H9 (cell line): ENCODE measurements around the gene PDK2. TPM values are rescaled to one million over a fixed set of nuclear protein-coding genes. Genes with fewer than 3 reads are reported as not detected.

ENCODE experiments used
- DNase-seq: peaks from one replicate; pipeline ENCODE4 v3.0.0-alpha.2; 2017
- H2AFZ ChIP-seq: one replicate; pipeline ENCODE4 v1.6.1; 2013; ENCODE audit warnings: mild to moderate bottlenecking, low read length, control low read depth, moderate library complexity
- H2AK5ac ChIP-seq: 2 replicates; pipeline ENCODE4 v1.6.1; 2013; ENCODE audit warnings: low read length, control low read depth, mixed read lengths; ENCODE audit not compliant: insufficient read length
- H2BK120ac ChIP-seq: one replicate; pipeline ENCODE4 v1.6.1; 2013; ENCODE audit warnings: low read depth, mild to moderate bottlenecking, low read length, control low read depth, inconsistent platforms; ENCODE audit not compliant: poor library complexity, severe bottlenecking
- H2BK12ac ChIP-seq: 2 replicates; pipeline ENCODE4 v1.6.1; 2013; ENCODE audit warnings: low read length, control low read depth, mixed read lengths, low read depth; ENCODE audit not compliant: insufficient read length
- H2BK15ac ChIP-seq: 2 replicates; pipeline ENCODE4 v1.6.1; 2013; ENCODE audit warnings: low read depth, low read length, control low read depth
- H2BK20ac ChIP-seq: one replicate; pipeline ENCODE4 v1.6.1; 2013; ENCODE audit warnings: low read depth, mild to moderate bottlenecking, low read length, control low read depth, inconsistent platforms; ENCODE audit not compliant: poor library complexity, severe bottlenecking
- H2BK5ac ChIP-seq: 2 replicates; pipeline ENCODE4 v1.6.1; 2013; ENCODE audit warnings: low read length, control low read depth, mixed read lengths; ENCODE audit not compliant: insufficient read length
- H3K14ac ChIP-seq: 2 replicates; pipeline ENCODE4 v1.6.1; 2013; ENCODE audit warnings: low read length, control low read depth; ENCODE audit not compliant: insufficient read depth
- H3K18ac ChIP-seq: 2 replicates; pipeline ENCODE4 v1.6.1; 2013; ENCODE audit warnings: low read depth, mild to moderate bottlenecking, mixed read lengths, low read length, control low read depth; ENCODE audit not compliant: insufficient read length
- H3K23ac ChIP-seq: 2 replicates; pipeline ENCODE4 v1.6.1; 2013; ENCODE audit warnings: low read length, control low read depth, mixed read lengths, low read depth; ENCODE audit not compliant: insufficient read length
- H3K23me2 ChIP-seq: 2 replicates; pipeline ENCODE4 v1.6.1; 2013; ENCODE audit warnings: low read depth, mild to moderate bottlenecking, mixed read lengths, low read length, control low read depth; ENCODE audit not compliant: insufficient read length, poor library complexity, severe bottlenecking
- H3K27ac ChIP-seq: 2 replicates; pipeline ENCODE4 v1.5.1; 2013; ENCODE audit warnings: low read length, control low read depth, mixed read lengths, low read depth; ENCODE audit not compliant: insufficient read length
- H3K27me3 ChIP-seq: 2 replicates; pipeline ENCODE4 v1.6.1; 2013; ENCODE audit warnings: low read length, control low read depth, inconsistent platforms; ENCODE audit not compliant: insufficient read depth
- H3K4ac ChIP-seq: 2 replicates; pipeline ENCODE4 v1.6.1; 2013; ENCODE audit warnings: low read depth, mild to moderate bottlenecking, control low read depth, inconsistent platforms, low read length, moderate library complexity
- H3K4me1 ChIP-seq: 2 replicates; pipeline ENCODE4 v1.6.1; 2013; ENCODE audit warnings: low read length, control low read depth, inconsistent platforms; ENCODE audit not compliant: insufficient read depth
- H3K4me2 ChIP-seq: 2 replicates; pipeline ENCODE4 v1.6.1; 2013; ENCODE audit warnings: low read length, control low read depth, mixed read lengths; ENCODE audit not compliant: insufficient read length, insufficient read depth
- H3K56ac ChIP-seq: 2 replicates; pipeline ENCODE4 v1.6.1; 2013; ENCODE audit warnings: low read depth, mild to moderate bottlenecking, mixed read lengths, low read length, control low read depth; ENCODE audit not compliant: insufficient read length
- H3K79me1 ChIP-seq: 2 replicates; pipeline ENCODE4 v1.6.1; 2013; ENCODE audit warnings: low read depth, mild to moderate bottlenecking, moderate library complexity, low read length, control low read depth, inconsistent platforms; ENCODE audit not compliant: insufficient read depth, poor library complexity, severe bottlenecking
- H3K79me2 ChIP-seq: 2 replicates; pipeline ENCODE4 v1.6.1; 2013; ENCODE audit warnings: low read length, control low read depth, inconsistent platforms; ENCODE audit not compliant: insufficient read depth
- H3K9ac ChIP-seq: 2 replicates; pipeline ENCODE4 v1.6.1; 2013; ENCODE audit warnings: low read length, control low read depth, mixed read lengths; ENCODE audit not compliant: insufficient read length; ENCODE audit errors: extremely low read depth
- H3K9me3 ChIP-seq: one replicate; pipeline ENCODE4 v1.6.1; 2013; ENCODE audit warnings: low read depth, low read length, inconsistent platforms; ENCODE audit not compliant: control insufficient read depth
- H3T11ph ChIP-seq: one replicate; pipeline ENCODE4 v1.6.1; 2013; ENCODE audit warnings: mild to moderate bottlenecking, low read length, control low read depth, inconsistent platforms
- H4K20me1 ChIP-seq: one replicate; pipeline ENCODE4 v1.6.1; 2013; ENCODE audit not compliant: control insufficient read depth, insufficient read length, insufficient read depth
- H4K5ac ChIP-seq: 2 replicates; pipeline ENCODE4 v1.6.1; 2013; ENCODE audit warnings: low read depth, mild to moderate bottlenecking, mixed read lengths, low read length, control low read depth; ENCODE audit not compliant: insufficient read length
- H4K8ac ChIP-seq: replicated peaks from 2 replicates; pipeline ENCODE4 v1.6.1; 2013; ENCODE audit warnings: low read length, control low read depth, mixed read lengths, low read depth; ENCODE audit not compliant: insufficient read length
- H4K91ac ChIP-seq: 2 replicates; pipeline ENCODE4 v1.6.1; 2013; ENCODE audit warnings: low read depth, mild to moderate bottlenecking, moderate library complexity, mixed read lengths, low read length, control low read depth; ENCODE audit not compliant: insufficient read length
- H3K27ac Mint-ChIP-seq, 3 experiments: 2 replicates in 2 of 3; 3 replicates in 1 of 3; pipeline ENCODE4 v1.8.0; 2020 to 2021; ENCODE audit warnings: mixed read lengths in 3 of 3, mild to moderate bottlenecking in 1 of 3, moderate library complexity in 1 of 3
- H3K27me3 Mint-ChIP-seq: 2 replicates; pipeline ENCODE4 v1.8.0; 2021; ENCODE audit warnings: low read depth, mild to moderate bottlenecking, moderate library complexity, mixed read lengths
- H3K36me3 Mint-ChIP-seq, 3 experiments: 2 replicates in 2 of 3; 3 replicates in 1 of 3; pipeline ENCODE4 v1.8.0; 2020 to 2021; ENCODE audit warnings: low read depth in 3 of 3, mixed read lengths in 3 of 3; ENCODE audit not compliant: insufficient read depth in 1 of 3
- H3K4me1 Mint-ChIP-seq, 2 experiments: 2 replicates each; pipeline ENCODE4 v1.8.0; 2020; ENCODE audit warnings: mixed read lengths in 2 of 2
- H3K4me3 Mint-ChIP-seq, 2 experiments: 2 replicates in 1 of 2; 3 replicates in 1 of 2; pipeline ENCODE4 v1.8.0; 2020 to 2021; ENCODE audit warnings: mild to moderate bottlenecking in 2 of 2, mixed read lengths in 2 of 2, moderate library complexity in 1 of 2
- H3K9me3 Mint-ChIP-seq, 2 experiments: 2 replicates in 1 of 2; 3 replicates in 1 of 2; pipeline ENCODE4 v1.8.0; 2020; ENCODE audit warnings: mild to moderate bottlenecking in 2 of 2, mixed read lengths in 2 of 2, moderate library complexity in 1 of 2
- CTCF ChIP-seq: fragments of 200-600 bp; sonication (generic); conservative IDR thresholded peaks from 3 replicates; pipeline ENCODE4 v1.8.0; 2021; ENCODE audit warnings: antibody characterized with exemption, mild to moderate bottlenecking
- WGBS: extraction: QIAGEN DNeasy Blood & Tissue Kit; methylation state at CpG from one replicate; pipeline ENCODE4 v1.1.7; 2013; ENCODE audit warnings: missing lambda C conversion rate, low lambda C conversion rate, mixed read lengths; ENCODE audit not compliant: insufficient read length; ENCODE audit errors: extremely low coverage; 5-methylcytosine and 5-hydroxymethylcytosine counted together
- total RNA-seq: library from RNA; stranded (reverse); gene quantifications from 2 replicates; pipeline ENCODE4 v1.2.1, GENCODE V29; 2021

Gene PDK2
- total RNA-seq, 1 experiment from 2014 or later: 19.9 TPM

- Histone ChIP-seq H3K9me3 (no peaks in the 10 kb centered on the region), H3K4me1 (no peaks in the 10 kb centered on the region), H3K14ac (no peak overlapping the region), H2BK120ac (no peak overlapping the region), H3K4me2 (no peak overlapping the region), H3K4ac (no peak overlapping the region), H3K23me2 (no peaks in the 10 kb centered on the region), H2BK20ac (no peak overlapping the region), H3K18ac (no peak overlapping the region), H2AFZ (no peak overlapping the region), H3K23ac (no peak overlapping the region), H2BK15ac (no peak overlapping the region), H4K8ac (no peak overlapping the region), H3K79me2 (no peaks in the 10 kb centered on the region), H4K5ac (no peak overlapping the region), H3K79me1 (no peaks in the 10 kb centered on the region), H3K27ac (no peak overlapping the region), H3K9ac (no peak overlapping the region), H3T11ph (no peak overlapping the region), H2BK12ac (no peak overlapping the region), H2BK5ac (no peak overlapping the region), H3K27me3 (no peaks in the 10 kb centered on the region), H3K56ac (no peak overlapping the region), H4K91ac (no peak overlapping the region), H4K20me1 (no peaks in the 10 kb centered on the region), H2AK5ac (no peak overlapping the region)
- Mint-ChIP-seq H3K36me3 (peaks cover 0 to 9% (median 7%) of the 10 kb centered on the region in 3 experiments; a peak in 3 of 7 replicates), H3K4me3 (no peak overlapping the region), H3K27ac (no peak overlapping the region), H3K27me3 (no peaks in the 10 kb centered on the region; the same call in 1 of the 2 replicates), H3K9me3 (no peaks in the 10 kb centered on the region), H3K4me1 (peaks cover 4 to 12% of the 10 kb centered on the region in 2 experiments)
- DNase-seq: no peak
- no peak for TF ChIP-seq CTCF
- WGBS: no CpG with 5 or more reads among the region's 10 CpGs
Measured at GRCh38 chr17:50107790-50108414, 12.8 kb downstream of the PDK2 start.
